ENCODE results near the gene F2RL1. TPM values are rescaled to one million over a fixed set of nuclear protein-coding genes. Genes with fewer than 3 reads are reported as not detected.

The F2RL1 gene
- total RNA-seq, 6 experiments from 2014 or later: 2.6 to 17.0 (median 11.6) TPM

DNA sequence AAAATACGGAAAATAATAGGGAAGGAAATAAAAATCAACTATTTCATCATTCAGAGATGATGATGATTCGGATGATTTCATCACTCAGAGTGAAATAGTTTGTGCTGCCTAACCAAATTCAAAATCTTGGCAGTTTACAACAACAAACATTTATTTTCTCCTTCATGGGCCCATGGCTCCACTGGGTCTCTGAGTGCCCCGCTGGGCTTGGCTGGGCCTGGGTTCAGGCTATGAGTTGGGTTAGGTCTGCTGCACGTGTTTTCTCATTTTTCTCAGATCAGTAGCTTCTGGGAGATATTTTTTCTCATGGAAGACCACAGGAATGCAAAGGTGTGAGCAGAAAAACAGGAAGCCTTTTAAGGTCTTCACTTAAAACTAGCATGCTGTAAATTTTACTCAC, 24.0 kb upstream of the F2RL1 start:
- no peak overlapping the region for H3K27ac ChIP-seq
- ATAC-seq (peak in 1 of 4 donors; percentile 48), DNase-seq (no peak)
- H3K4me1 ChIP-seq: no peaks in the 10 kb centered on the region
- H3K36me3 ChIP-seq: no peaks in the 10 kb centered on the region
- TF ChIP-seq, protein P1, sequence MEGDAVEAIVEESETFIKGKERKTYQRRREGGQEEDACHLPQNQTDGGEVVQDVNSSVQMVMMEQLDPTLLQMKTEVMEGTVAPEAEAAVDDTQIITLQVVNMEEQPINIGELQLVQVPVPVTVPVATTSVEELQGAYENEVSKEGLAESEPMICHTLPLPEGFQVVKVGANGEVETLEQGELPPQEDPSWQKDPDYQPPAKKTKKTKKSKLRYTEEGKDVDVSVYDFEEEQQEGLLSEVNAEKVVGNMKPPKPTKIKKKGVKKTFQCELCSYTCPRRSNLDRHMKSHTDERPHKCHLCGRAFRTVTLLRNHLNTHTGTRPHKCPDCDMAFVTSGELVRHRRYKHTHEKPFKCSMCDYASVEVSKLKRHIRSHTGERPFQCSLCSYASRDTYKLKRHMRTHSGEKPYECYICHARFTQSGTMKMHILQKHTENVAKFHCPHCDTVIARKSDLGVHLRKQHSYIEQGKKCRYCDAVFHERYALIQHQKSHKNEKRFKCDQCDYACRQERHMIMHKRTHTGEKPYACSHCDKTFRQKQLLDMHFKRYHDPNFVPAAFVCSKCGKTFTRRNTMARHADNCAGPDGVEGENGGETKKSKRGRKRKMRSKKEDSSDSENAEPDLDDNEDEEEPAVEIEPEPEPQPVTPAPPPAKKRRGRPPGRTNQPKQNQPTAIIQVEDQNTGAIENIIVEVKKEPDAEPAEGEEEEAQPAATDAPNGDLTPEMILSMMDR (IDR thresholded peaks at IDR 0.05): no peak
- no peak for TF ChIP-seq POLR2A (IDR thresholded peaks at IDR 0.05)
- no peaks in the 10 kb centered on the region for H3K27me3 ChIP-seq
- H3K4me3 ChIP-seq: no peak overlapping the region
- H3K9me3 ChIP-seq: no peaks in the 10 kb centered on the region
- WGBS (ENCODE audit: insufficient coverage, low coverage, low lambda C conversion rate, missing lambda C conversion rate): 41% methylated on average over 4 of the region's 4 CpGs
- intact Hi-C loops (cut with DNase I): no loop called here

DNA sequence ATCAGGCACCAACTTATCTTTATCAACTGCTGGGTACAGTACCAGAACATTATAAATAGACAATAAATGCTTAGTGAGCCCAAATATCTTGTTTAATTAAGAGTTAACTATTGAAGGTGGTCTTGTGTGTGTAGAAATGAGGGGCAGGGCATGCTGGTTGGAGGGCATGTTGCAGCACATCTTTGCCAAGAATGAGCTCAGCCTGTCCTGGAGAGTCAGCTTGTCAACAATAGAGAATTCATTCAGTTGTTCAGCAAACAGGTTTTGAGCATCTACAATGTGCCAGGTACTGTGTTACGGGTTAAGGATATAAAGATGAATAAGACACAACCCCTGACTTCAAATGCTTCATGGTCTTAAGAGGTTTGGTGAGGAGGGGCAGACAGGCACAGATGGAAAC, 19.2 kb upstream of the F2RL1 start:
- 83% methylated on average over 1 of the region's 1 CpG for WGBS (ENCODE audit: insufficient coverage, low coverage, low lambda C conversion rate, missing lambda C conversion rate)
- Histone ChIP-seq H3K36me3 (no peaks in the 10 kb centered on the region), H3K9me3 (no peaks in the 10 kb centered on the region), H3K27me3 (no peaks in the 10 kb centered on the region), H3K27ac (no peak overlapping the region), H3K4me3 (no peak overlapping the region), H3K4me1 (no peaks in the 10 kb centered on the region)
- DNase-seq (no peak), ATAC-seq (no peak)
- intact Hi-C loops (cut with DNase I): no loop called here
- TF ChIP-seq POLR2A (IDR thresholded peaks at IDR 0.05): no peak

DNA sequence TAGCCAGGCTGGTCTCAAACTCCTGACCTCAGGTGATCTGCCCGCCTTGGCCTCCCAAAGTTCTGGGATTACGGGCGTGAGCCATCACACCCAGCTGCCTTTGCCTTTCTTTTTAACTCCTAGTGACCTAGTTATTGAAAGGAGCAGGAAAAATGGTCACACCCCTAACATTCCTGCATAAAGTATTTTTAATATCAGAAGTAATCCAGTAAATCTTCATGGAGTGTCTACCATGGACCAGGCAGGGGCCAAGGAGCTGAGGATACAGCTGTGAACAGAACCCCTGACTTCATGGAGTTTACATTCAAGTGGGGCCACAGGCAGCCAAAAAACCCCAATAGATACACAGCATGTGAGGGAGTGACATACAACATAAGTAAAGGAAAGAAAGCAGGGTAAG, 18.3 kb upstream of the F2RL1 start:
- intact Hi-C loops (cut with DNase I): no loop called here
- TF ChIP-seq POLR2A (IDR thresholded peaks at IDR 0.05): no peak
- TF ChIP-seq, protein P1 (IDR thresholded peaks at IDR 0.05): no peak
- Histone ChIP-seq H3K9me3 (no peaks in the 10 kb centered on the region), H3K36me3 (no peaks in the 10 kb centered on the region), H3K4me1 (no peaks in the 10 kb centered on the region), H3K4me3 (no peak overlapping the region), H3K27ac (no peak overlapping the region), H3K27me3 (no peaks in the 10 kb centered on the region)
- no peak for DNase-seq
- no peak for ATAC-seq
- WGBS (ENCODE audit: insufficient coverage, low coverage, low lambda C conversion rate, missing lambda C conversion rate): 92% methylated on average over 3 of the region's 3 CpGs

DNA sequence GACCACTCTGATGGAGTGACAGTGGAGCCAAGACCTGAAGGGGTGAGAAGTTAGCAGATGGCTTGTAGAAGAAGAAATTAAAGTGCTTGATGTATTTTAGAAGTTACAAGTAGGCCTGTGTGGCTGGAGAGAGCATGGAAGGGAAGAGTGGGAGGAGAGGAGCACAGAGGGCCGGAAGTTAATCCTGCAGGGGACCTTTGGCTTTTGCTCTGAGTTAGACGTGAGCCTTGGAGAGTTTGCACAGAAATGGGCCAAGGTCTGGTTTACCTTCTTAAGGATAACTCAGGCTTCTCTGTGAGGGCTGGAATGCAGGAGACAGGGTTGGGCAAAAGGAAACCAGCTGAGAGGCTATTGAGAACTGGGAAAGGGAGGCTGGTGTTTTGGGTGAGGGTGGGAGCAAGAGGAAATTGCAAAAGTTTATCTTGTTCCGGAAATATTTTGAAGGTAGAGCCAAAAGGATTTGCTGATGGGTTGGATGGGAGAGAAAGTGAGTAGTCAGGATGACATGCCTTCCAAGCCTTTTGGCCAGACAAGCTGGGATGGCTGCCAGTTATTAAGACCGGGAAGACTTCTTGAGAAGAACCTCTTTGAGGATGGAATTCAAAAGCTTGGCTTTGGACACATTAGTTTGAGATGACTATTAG, 17.5 kb upstream of the F2RL1 start:
- no peaks in the 10 kb centered on the region for H3K36me3 ChIP-seq
- WGBS (ENCODE audit: insufficient coverage, low coverage, low lambda C conversion rate, missing lambda C conversion rate): 44% methylated on average over 4 of the region's 4 CpGs
- H3K27ac ChIP-seq: no peak overlapping the region
- H3K4me1 ChIP-seq: no peaks in the 10 kb centered on the region
- DNase-seq (no peak), ATAC-seq (peak in 3 of 4 donors; percentile 17 to 49 (median 30))
- TF ChIP-seq, protein P1 (IDR thresholded peaks at IDR 0.05): no peak
- no peak for TF ChIP-seq POLR2A (IDR thresholded peaks at IDR 0.05)
- intact Hi-C loops (cut with DNase I): no loop called here
- H3K9me3 ChIP-seq: no peaks in the 10 kb centered on the region
- no peaks in the 10 kb centered on the region for H3K27me3 ChIP-seq
- no peak overlapping the region for H3K4me3 ChIP-seq

DNA sequence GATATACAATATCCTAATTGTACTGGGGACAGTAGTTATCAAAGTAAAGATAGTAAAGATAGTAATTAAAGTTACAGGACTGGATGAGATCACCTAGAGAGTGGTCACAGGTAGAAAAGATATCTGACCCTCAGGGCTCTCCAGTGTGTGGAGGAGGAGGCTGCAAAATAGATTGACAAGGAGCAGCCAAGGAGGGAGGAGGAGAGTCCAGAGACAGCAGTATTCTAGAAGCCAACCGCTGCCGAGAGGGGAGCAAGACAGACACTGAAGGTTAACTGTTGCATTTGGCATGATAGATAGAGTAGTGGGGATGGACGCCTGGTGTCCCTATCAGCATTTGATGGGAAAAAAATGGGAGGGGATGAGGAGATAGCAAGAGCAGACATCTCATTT, 17.0 kb upstream of the F2RL1 start:
- Histone ChIP-seq H3K27me3 (no peaks in the 10 kb centered on the region), H3K36me3 (no peaks in the 10 kb centered on the region), H3K9me3 (no peaks in the 10 kb centered on the region), H3K4me1 (no peaks in the 10 kb centered on the region), H3K27ac (no peak overlapping the region), H3K4me3 (no peak overlapping the region)
- ATAC-seq (no peak), DNase-seq (no peak)
- intact Hi-C loops (cut with DNase I): no loop called here
- TF ChIP-seq POLR2A (IDR thresholded peaks at IDR 0.05): no peak
- TF ChIP-seq, protein P1 (IDR thresholded peaks at IDR 0.05): no peak
- 29% methylated on average over 1 of the region's 3 CpGs for WGBS (ENCODE audit: insufficient coverage, low coverage, low lambda C conversion rate, missing lambda C conversion rate)
